ENCODE data around the gene PCID2. TPM values are rescaled to one million over a fixed set of nuclear protein-coding genes. Genes with fewer than 3 reads are reported as not detected.

PCID2 gene
- total RNA-seq, 1 donor from 2014 or later: 61.1 TPM

DNA sequence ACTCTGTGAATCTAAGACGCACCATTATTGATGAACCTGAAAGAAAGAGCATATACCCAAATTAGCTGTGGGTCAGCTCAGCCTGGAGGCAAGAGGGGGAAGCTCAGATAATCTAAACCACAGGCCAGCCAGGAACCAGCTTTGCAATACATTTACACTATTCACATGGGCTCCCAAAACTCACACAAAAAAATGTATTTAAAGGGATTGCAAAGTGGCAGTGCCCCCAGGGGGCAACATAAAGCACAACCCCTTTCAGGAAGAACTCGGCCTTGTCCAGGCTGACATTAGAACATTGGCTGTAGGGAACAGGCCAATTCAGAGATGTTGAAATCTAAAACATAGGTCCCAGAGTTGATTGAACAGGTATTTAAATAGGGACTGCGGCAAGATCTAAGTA, 53.3 kb downstream of the PCID2 start:
- H3K4me3 ChIP-seq (ENCODE audit: low read depth, low read length): no peak overlapping the region
- no peak for TF ChIP-seq CTCF (IDR thresholded peaks at IDR 0.05; ENCODE audit: insufficient read depth, low read length, severe bottlenecking)
- H3K27me3 ChIP-seq (ENCODE audit: control insufficient read depth, insufficient read depth, low read length): peaks cover 8% of the 10 kb centered on the region
- H3K36me3 ChIP-seq (ENCODE audit: control insufficient read depth, insufficient read depth, low read length): no peaks in the 10 kb centered on the region
- DNase-seq (ENCODE audit: low read depth): no peak
- FAIRE-seq: no peak

DNA sequence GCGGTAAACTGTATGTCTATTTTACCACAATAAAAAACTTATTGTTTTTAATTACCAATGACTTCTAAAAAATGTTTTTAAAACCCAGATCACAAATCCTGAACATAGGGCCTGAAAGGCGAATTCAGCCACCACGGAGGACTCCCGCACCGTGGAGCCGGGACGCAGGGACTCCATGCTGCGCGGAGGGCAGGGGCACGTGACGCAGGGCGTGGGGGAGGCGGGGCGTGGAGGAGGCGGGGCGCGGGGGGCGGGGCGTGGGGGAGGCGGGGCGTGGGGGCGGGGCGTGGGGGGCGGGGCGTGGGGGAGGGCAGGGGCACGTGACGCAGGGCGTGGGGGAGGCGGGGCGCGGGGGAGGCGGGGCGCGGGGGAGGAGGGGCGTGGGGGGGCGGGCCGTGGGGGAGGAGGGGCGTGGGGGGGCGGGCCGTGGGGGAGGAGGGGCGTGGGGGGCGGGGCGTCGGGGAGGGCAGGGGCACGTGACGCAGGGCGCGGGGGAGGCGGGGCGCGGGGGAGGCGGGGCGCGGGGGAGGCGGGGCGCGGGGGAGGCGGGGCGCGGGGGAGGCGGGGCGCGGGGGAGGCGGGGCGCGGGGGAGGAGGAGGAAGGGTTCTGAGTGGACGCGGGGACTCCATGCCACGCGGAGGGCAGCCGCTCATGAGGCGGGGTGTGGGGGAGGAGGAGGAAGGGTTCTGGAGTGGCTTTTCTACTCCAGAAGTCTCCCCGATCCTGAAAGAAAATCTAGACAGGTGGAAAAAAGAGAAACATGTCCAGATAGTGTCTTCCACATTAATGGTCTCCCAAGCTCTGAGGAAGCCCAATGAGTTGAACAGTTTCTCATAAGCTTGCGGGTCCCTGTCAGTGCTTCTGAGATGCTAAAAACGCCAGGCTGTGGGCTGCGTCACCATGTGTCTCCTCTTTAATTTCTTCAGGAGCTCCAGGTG, 54.4 kb downstream of the PCID2 start:
- no peak for FAIRE-seq
- peak overlapping the region; percentile 36 for H3K4me3 ChIP-seq (ENCODE audit: low read depth, low read length)

DNA sequence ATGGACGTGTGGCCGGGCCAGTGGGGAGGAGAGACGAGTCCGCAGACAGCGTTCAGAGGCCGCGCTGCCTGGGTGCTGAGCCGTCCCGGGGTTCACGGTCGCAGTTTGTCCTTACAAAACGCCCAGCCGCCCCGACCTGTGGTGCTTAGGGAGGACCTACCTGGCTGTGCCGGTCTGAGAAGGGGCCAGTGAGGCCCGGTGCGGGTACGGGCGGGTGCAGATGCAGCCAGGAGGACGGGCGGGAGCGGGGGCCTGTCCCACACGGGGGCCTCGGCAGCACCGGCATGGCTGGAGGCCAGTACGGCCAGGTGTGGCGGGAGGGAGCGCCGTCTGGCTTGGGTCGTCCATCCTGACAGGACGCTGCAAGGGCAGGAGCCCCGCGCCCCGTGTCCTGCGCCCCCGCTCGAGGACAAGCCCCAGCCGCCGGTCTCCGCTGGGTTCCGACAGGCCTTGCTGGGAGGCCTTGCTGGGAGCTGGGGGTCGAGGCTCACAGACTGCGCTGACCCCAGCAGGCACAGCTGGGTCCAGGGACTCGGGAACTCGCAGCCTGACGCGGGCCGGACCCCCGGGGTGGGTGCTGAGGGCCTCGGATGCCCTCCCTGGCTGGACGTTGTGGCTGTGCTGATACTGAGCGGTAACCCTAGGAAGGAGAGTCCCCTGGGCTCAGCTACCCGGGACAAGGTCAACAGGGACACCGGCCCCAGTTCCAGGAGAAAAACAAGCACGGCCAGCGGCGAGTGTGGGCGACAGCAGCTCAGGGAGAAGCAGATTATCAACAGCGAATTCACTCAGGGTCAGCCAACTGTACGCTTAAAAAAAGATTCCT, 55.3 kb downstream of the PCID2 start:
- FAIRE-seq (no peak), DNase-seq (ENCODE audit: low read depth) (no peak)
- TF ChIP-seq CTCF (IDR thresholded peaks at IDR 0.05; ENCODE audit: insufficient read depth, low read length, severe bottlenecking): no peak
- Histone ChIP-seq H3K27me3 (ENCODE audit: control insufficient read depth, insufficient read depth, low read length) (peaks cover 5% of the 10 kb centered on the region), H3K36me3 (ENCODE audit: control insufficient read depth, insufficient read depth, low read length) (no peaks in the 10 kb centered on the region), H3K4me3 (ENCODE audit: low read depth, low read length) (peak overlapping the region; percentile 36)

More for the DNA sequence above, 54.4 kb downstream of the PCID2 start:
- no peak for TF ChIP-seq CTCF (IDR thresholded peaks at IDR 0.05; ENCODE audit: insufficient read depth, low read length, severe bottlenecking)
- peak; percentile 35 for DNase-seq (ENCODE audit: low read depth)
- Histone ChIP-seq H3K36me3 (ENCODE audit: control insufficient read depth, insufficient read depth, low read length) (no peaks in the 10 kb centered on the region), H3K27me3 (ENCODE audit: control insufficient read depth, insufficient read depth, low read length) (peaks cover 5% of the 10 kb centered on the region)

DNA sequence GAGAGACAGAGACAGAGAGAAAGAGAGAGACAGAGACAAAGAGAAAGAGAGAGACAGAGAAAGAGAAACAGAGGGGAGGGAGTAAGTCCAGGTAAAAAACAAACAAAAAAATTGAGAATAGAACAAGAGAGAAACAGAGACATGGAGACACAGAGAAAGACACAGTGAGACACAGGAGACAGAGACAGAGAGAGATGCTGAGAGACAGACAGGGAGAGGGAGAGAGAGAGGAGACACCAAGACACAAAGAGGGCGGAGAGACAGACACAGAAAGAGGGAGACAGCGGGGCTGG, 55.8 kb downstream of the PCID2 start:
- TF ChIP-seq CTCF (IDR thresholded peaks at IDR 0.05; ENCODE audit: insufficient read depth, low read length, severe bottlenecking): no peak
- peak overlapping the region; percentile 36 for H3K4me3 ChIP-seq (ENCODE audit: low read depth, low read length)
- H3K36me3 ChIP-seq (ENCODE audit: control insufficient read depth, insufficient read depth, low read length): no peaks in the 10 kb centered on the region
- FAIRE-seq (no peak), DNase-seq (ENCODE audit: low read depth) (no peak)
- peaks cover 5% of the 10 kb centered on the region for H3K27me3 ChIP-seq (ENCODE audit: control insufficient read depth, insufficient read depth, low read length)

DNA sequence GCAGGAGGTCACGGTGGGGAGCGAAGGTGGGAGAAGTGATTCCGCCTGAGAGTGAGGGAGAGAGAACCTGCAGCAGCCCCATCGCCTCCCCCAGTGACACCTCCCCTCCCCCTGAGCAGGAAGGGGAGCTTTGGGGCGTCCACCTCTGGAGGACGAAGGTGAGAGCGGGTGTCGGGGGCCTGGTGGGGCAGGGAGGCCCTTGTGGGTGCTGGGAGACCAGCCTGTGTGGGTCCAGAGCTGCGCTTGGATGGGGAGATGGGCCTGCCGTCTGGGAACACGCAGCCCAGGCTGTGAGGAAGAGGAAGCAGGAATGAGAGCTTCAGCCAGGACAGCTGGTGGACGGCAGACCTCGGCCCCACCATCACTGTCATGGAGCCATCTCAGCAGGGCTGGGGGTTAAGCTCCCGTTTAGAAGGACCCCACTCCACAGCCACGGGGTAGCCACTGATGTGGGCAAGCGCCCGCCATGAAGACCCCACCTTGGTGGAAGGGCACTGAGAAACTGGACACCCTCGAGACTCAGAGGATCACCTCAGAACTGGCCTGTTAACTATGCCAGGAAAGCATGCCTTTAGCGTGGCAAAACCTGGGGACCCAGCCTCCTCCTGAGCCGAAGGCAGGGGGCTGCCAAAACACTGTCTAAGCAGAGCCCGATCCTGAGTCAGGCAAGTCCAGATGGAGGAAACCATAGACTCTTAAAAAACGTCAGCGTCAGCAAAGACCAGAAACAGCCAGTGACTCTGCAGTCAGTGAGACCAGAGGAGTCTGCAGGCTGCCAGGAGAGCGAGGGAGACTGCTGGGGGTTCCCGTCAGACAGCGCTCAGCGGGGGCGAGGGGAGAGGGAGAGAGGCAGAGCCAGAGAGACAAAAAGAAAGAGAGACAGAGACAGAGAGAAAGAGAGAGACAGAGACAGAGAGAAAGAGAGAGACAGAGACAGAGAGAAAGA, 56.5 kb downstream of the PCID2 start:
- Histone ChIP-seq H3K36me3 (ENCODE audit: control insufficient read depth, insufficient read depth, low read length) (no peaks in the 10 kb centered on the region), H3K27me3 (ENCODE audit: control insufficient read depth, insufficient read depth, low read length) (peaks cover 5% of the 10 kb centered on the region), H3K4me3 (ENCODE audit: low read depth, low read length) (no peak overlapping the region)
- DNase-seq (ENCODE audit: low read depth) (no peak), FAIRE-seq (no peak)
- no peak for TF ChIP-seq CTCF (IDR thresholded peaks at IDR 0.05; ENCODE audit: insufficient read depth, low read length, severe bottlenecking)

Data from bronchial epithelial cell (primary cell).